K562 (cell line): Measurements from ENCODE around the gene ZBP1.

Source experiments
- ATF7 ChIP-seq: fragments of 450-650 bp; IDR thresholded peaks from 2 replicates; pipeline ENCODE4 v1.7.1; 2014; ENCODE audit warnings: mild to moderate bottlenecking, moderate library complexity
- EP400 ChIP-seq: fragments of 450-650 bp; IDR thresholded peaks from 2 replicates; pipeline ENCODE4 v1.6.1; 2017; ENCODE audit warnings: antibody characterized with exemption, mild to moderate bottlenecking, moderate library complexity
- EZH2 ChIP-seq: IDR thresholded peaks from 2 replicates; pipeline ENCODE4 v1.6.1; 2012; ENCODE audit warnings: low read depth, mild to moderate bottlenecking, inconsistent platforms, low read length, borderline replicate concordance
- MYC ChIP-seq, 2 experiments: fragments of 250-450 bp in 1 of 2; sonication (Bioruptor Pico) in 1 of 2; IDR thresholded peaks; 2 replicates each; pipeline versions ENCODE4 v1.5.1 to v1.6.1; 2012 to 2021; ENCODE audit warnings: low read depth in 2 of 2, borderline replicate concordance in 1 of 2, improper control_type of control experiment in 1 of 2, low read length in 1 of 2, mild to moderate bottlenecking in 1 of 2, moderate library complexity in 1 of 2
- POLR2A ChIP-seq: fragments of 450-650 bp; conservative IDR thresholded peaks from 2 replicates; pipeline ENCODE4 v1.6.1; 2016
- SRSF3 ChIP-seq: fragments of 200-400 bp; formaldehyde crosslinking; IDR thresholded peaks from 2 replicates; pipeline ENCODE4 v1.6.1; 2016; ENCODE audit warnings: mild to moderate bottlenecking, low read length, moderate library complexity; ENCODE audit not compliant: insufficient read depth
- TBL1XR1 ChIP-seq, 2 experiments: IDR thresholded peaks; 2 replicates each; pipeline ENCODE4 v1.6.1; 2012; ENCODE audit warnings: improper control_type of control experiment in 2 of 2, low read length in 2 of 2, mild to moderate bottlenecking in 1 of 2
- ZBTB7A ChIP-seq: IDR thresholded peaks from 2 replicates; pipeline ENCODE4 v1.6.1; 2011; ENCODE audit warnings: low read depth, mild to moderate bottlenecking, low read length, moderate library complexity, borderline replicate concordance; ENCODE audit not compliant: control insufficient read depth
- ZNF121 ChIP-seq: sonication (generic); formaldehyde crosslinking; conservative IDR thresholded peaks from 2 replicates; pipeline ENCODE4 v1.8.0; 2022; ENCODE audit warnings: missing genetic modification reagents
- ZNF24 ChIP-seq: fragments of 450-650 bp; IDR thresholded peaks from 2 replicates; pipeline ENCODE4 v1.6.1; 2016
- TF ChIP-seq, protein P1 (sequence below): sonication (generic); formaldehyde crosslinking; IDR thresholded peaks from 2 replicates; pipeline ENCODE4 v1.9.0; 2022; ENCODE audit warnings: mild to moderate bottlenecking, missing genetic modification reagents
- TF ChIP-seq, protein P2 (sequence below): sonication (generic); formaldehyde crosslinking; IDR thresholded peaks from 2 replicates; pipeline ENCODE4 v1.8.0; 2022; ENCODE audit warnings: mild to moderate bottlenecking, missing genetic modification reagents
- TF ChIP-seq, protein P3 (sequence below), 3 experiments: IDR thresholded peaks in 2 of 3; conservative IDR thresholded peaks in 1 of 3; 2 replicates each; pipeline ENCODE4 v1.5.1; 2011 to 2012; ENCODE audit warnings: low read length in 3 of 3, mild to moderate bottlenecking in 3 of 3, control low read depth in 2 of 3, improper control_type of control experiment in 1 of 3, inconsistent platforms in 1 of 3, low read depth in 1 of 3, mixed read lengths in 1 of 3, moderate library complexity in 1 of 3; ENCODE audit not compliant: insufficient read depth in 2 of 3

DNA sequence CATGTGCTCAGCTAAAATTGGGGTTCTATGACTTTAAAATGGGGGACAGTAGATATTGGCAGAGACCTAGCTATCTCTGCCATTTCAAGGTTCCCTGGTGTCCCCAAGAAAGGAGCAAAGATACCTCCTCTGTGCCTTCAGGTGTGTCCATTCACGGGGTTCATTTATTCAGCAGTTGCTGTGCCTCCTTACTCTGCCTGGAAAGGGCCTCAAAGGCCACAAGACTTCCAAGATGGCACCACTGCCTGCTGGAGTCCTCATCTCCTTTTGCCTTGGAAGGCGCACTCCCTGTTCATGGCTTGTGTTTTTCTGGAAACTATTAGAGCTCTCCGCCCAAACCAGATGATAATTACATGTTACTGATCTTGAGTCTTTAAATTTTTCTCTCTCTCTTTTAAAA lies 3.9 kb upstream of the ZBP1 start:
- TF ChIP-seq, protein P1, sequence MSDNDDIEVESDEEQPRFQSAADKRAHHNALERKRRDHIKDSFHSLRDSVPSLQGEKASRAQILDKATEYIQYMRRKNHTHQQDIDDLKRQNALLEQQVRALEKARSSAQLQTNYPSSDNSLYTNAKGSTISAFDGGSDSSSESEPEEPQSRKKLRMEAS (CRISPR knock-in tag) = no peak
- TF ChIP-seq ZNF24 = no peak
- TF ChIP-seq EP400 = no peak
- TF ChIP-seq ZBTB7A = no peak
- no peak for TF ChIP-seq ZNF121 (CRISPR knock-in tag)
- TF ChIP-seq, protein P2, sequence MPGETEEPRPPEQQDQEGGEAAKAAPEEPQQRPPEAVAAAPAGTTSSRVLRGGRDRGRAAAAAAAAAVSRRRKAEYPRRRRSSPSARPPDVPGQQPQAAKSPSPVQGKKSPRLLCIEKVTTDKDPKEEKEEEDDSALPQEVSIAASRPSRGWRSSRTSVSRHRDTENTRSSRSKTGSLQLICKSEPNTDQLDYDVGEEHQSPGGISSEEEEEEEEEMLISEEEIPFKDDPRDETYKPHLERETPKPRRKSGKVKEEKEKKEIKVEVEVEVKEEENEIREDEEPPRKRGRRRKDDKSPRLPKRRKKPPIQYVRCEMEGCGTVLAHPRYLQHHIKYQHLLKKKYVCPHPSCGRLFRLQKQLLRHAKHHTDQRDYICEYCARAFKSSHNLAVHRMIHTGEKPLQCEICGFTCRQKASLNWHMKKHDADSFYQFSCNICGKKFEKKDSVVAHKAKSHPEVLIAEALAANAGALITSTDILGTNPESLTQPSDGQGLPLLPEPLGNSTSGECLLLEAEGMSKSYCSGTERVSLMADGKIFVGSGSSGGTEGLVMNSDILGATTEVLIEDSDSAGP (CRISPR knock-in tag) = no peak
- TF ChIP-seq SRSF3 = no peak
- TF ChIP-seq MYC (IDR thresholded peaks at IDR 0.05; ENCODE audit: low read depth, low read length) = no peak
- TF ChIP-seq MYC (CRISPR knock-in tag; IDR thresholded peaks at IDR 0.05; ENCODE audit: borderline replicate concordance, low read depth) = no peak
- TF ChIP-seq, protein P3, sequence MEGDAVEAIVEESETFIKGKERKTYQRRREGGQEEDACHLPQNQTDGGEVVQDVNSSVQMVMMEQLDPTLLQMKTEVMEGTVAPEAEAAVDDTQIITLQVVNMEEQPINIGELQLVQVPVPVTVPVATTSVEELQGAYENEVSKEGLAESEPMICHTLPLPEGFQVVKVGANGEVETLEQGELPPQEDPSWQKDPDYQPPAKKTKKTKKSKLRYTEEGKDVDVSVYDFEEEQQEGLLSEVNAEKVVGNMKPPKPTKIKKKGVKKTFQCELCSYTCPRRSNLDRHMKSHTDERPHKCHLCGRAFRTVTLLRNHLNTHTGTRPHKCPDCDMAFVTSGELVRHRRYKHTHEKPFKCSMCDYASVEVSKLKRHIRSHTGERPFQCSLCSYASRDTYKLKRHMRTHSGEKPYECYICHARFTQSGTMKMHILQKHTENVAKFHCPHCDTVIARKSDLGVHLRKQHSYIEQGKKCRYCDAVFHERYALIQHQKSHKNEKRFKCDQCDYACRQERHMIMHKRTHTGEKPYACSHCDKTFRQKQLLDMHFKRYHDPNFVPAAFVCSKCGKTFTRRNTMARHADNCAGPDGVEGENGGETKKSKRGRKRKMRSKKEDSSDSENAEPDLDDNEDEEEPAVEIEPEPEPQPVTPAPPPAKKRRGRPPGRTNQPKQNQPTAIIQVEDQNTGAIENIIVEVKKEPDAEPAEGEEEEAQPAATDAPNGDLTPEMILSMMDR (IDR thresholded peaks at IDR 0.05 in 2 of 3, conservative IDR thresholded peaks at IDR 0.05 in 1 of 3; ENCODE audit: insufficient read depth in 2 of 3, low read depth in 1 of 3, low read length in 3 of 3) = no peak
- no peak for TF ChIP-seq EZH2
- no peak for TF ChIP-seq POLR2A
- no peak for TF ChIP-seq ATF7
- TF ChIP-seq TBL1XR1 (IDR thresholded peaks at IDR 0.05; ENCODE audit: low read length in 2 of 2) = no peak
